C4-2B (cell line): ENCODE results near the gene CORO2B.

Experiments
- ZFX ChIP-seq: fragments of 450-650 bp; IDR thresholded peaks from 2 replicates; pipeline ENCODE4 v1.6.1; 2017
- TF ChIP-seq, protein P1 (sequence below): fragments of 450-650 bp; conservative IDR thresholded peaks from 2 replicates; pipeline ENCODE4 v1.5.1; 2017; ENCODE audit warnings: mild to moderate bottlenecking

DNA sequence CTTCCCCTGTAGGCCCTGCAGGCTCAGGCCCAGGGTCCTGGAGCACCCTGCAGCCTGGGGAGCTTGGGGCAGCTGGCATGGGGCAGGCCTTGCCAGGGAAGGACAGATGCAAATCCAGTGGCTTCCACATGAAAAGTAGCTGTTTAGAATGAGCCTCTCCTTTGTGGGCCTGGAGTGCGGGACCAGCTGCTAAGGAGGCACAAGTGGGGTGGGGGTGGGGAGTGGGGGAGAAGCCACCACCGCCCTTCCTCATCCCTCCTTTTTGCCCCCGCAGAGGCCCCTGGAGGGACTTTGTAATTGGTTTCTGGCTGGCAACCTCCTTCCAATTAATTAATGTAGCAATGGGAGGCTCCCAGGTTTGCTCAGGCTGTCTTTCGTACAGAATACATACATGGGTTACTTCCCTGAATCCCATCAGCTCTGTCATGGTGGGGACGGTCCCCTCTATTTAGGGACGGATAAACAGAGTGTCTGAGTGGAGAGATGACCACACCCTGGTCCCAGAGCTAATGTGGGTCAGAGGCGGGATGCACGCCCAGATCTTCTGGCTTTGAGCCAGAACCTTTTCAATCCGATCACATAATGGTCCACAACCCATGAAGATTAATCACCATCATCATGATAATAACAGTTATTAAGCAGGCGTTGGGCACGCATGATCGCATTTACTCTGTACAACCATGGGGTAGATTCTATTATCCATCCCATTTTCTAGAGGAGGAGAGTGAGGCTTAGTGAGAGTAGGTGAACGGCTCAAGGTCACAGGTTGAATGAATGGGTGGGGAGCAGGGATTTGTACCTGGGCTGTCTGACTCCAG lies 6.2 kb downstream of the CORO2B start:
- TF ChIP-seq, protein P1, sequence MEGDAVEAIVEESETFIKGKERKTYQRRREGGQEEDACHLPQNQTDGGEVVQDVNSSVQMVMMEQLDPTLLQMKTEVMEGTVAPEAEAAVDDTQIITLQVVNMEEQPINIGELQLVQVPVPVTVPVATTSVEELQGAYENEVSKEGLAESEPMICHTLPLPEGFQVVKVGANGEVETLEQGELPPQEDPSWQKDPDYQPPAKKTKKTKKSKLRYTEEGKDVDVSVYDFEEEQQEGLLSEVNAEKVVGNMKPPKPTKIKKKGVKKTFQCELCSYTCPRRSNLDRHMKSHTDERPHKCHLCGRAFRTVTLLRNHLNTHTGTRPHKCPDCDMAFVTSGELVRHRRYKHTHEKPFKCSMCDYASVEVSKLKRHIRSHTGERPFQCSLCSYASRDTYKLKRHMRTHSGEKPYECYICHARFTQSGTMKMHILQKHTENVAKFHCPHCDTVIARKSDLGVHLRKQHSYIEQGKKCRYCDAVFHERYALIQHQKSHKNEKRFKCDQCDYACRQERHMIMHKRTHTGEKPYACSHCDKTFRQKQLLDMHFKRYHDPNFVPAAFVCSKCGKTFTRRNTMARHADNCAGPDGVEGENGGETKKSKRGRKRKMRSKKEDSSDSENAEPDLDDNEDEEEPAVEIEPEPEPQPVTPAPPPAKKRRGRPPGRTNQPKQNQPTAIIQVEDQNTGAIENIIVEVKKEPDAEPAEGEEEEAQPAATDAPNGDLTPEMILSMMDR: no peak
- TF ChIP-seq ZFX: no peak
